Activated CD4-positive, alpha-beta T cell treated with anti-CD3 and anti-CD28 coated beads, Interleukin-2, amount 10 ng/mL, durations not matched to agents 24 days and 14 days (primary cell): ENCODE measurements around the gene EMP1. TPM values are rescaled to one million over a fixed set of nuclear protein-coding genes. Genes with fewer than 3 reads are reported as not detected.
"Not testable (repeated sequence)": the region's sequence is repeated elsewhere in the genome, so short reads cannot be mapped to it uniquely, and the experiment has no call there.

ENCODE experiments used
- DNase-seq: peaks from one replicate; pipeline ENCODE4 v3.0.0; 2022
- H3K27ac Mint-ChIP-seq: one replicate; pipeline ENCODE4 v1.8.0; 2022; ENCODE audit warnings: mild to moderate bottlenecking, mixed read lengths
- H3K27me3 Mint-ChIP-seq: one replicate; pipeline ENCODE4 v1.8.0; 2022; ENCODE audit warnings: mixed read lengths
- H3K36me3 Mint-ChIP-seq: one replicate; pipeline ENCODE4 v1.8.0; 2022; ENCODE audit warnings: low read depth, mild to moderate bottlenecking, mixed read lengths
- H3K4me1 Mint-ChIP-seq: one replicate; pipeline ENCODE4 v1.8.0; 2021; ENCODE audit warnings: mixed read lengths
- H3K4me3 Mint-ChIP-seq: one replicate; pipeline ENCODE4 v1.8.0; 2022; ENCODE audit warnings: mild to moderate bottlenecking, moderate library complexity, mixed read lengths
- H3K9me3 Mint-ChIP-seq: one replicate; pipeline ENCODE4 v1.8.0; 2021; ENCODE audit warnings: mixed read lengths
- intact Hi-C: fragments of 100-400 bp; cut with micrococcal nuclease; formaldehyde crosslinking; loops from one replicate; pipeline ENCODE4 v1.15.1; 2023
- total RNA-seq: library from RNA; stranded (reverse); gene quantifications from 2 replicates; pipeline ENCODE4 v1.2.3, GENCODE V29; 2022

EMP1 gene
- total RNA-seq, 1 donor from 2014 or later, result 22.2 TPM

DNA sequence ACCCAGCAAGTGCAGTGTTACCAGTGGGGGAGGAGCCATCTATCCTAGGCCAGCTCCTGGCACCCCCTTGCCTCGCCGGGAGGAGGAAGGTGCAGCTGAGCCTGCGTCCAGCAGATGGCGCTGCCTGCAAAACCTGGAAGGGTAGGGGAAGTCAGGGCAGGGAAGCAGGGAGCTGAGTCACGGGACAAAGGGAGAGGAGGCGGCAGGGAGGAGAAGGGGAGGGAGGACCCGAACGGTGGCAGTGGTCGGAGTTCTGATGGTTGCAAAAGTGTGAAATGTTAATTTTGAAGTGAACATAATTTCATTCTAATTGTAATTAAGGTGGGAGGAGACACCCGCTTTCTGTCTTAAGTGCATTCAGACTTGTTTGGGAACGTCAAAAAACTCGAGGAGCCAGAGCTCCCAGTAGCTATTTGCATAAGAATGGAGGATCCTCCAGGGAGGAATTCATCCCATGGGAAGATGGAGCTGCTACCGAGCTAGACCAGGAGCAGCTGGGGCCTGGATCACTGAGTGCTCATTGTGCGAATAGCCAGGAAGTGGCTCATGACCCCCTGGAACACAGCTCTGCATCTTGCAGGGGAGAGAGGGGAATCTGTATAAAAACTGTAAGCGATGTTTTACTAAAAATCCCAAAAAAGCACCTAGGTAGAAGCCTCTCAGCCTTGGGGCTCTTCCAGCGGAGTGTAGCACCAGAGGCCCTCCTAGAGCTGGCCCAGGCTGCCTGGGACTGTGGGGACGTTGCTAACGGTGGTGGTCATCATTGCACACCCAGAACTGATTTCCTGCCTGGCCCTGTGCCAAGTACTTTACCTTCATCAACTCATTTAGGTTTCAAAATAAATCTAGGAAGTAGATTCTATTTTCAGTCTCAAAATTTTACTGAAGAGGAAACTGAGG, 59.5 kb downstream of the EMP1 start:
- H3K36me3 Mint-ChIP-seq, result no peaks in the 10 kb centered on the region

DNA sequence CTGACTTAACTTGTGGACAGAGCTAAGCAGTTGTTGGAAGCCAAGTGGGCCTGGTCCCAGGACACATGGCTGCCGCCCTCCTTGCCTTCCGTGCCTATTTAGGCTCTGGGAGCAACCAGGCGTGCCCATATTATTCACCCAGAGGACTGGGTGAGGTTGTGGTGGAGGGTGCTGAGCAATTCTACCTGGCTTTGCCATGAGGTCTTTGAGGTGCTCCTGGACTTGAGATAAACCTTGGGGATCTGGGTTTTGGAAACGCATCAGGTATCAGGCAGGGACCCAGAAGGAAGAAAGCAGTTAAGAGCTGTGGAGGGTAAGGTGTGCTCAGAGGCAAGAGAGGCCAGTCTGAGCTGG, 60.1 kb downstream of the EMP1 start:
- Mint-ChIP-seq H3K27ac (no peak overlapping the region), H3K4me3 (no peak overlapping the region), H3K36me3 (no peaks in the 10 kb centered on the region), H3K4me1 (peaks cover 3% of the 10 kb centered on the region), H3K27me3 (peaks cover 12% of the 10 kb centered on the region), H3K9me3 (no peaks in the 10 kb centered on the region)
- intact Hi-C loops, result loop anchor here (5.0 kb wide), 1 partner anchor 911 kb away; no protein-coding TSS in a partner anchor
- no peak for DNase-seq

More for the DNA sequence above, 59.5 kb downstream of the EMP1 start:
- Mint-ChIP-seq H3K27ac (no peak overlapping the region), H3K4me3 (no peak overlapping the region), H3K4me1 (peaks cover 3% of the 10 kb centered on the region), H3K27me3 (peaks cover 12% of the 10 kb centered on the region), H3K9me3 (no peaks in the 10 kb centered on the region)
- peak; percentile 93 for DNase-seq
- intact Hi-C loops, result loop anchor here (5.0 kb wide), 1 partner anchor 911 kb away; no protein-coding TSS in a partner anchor

DNA sequence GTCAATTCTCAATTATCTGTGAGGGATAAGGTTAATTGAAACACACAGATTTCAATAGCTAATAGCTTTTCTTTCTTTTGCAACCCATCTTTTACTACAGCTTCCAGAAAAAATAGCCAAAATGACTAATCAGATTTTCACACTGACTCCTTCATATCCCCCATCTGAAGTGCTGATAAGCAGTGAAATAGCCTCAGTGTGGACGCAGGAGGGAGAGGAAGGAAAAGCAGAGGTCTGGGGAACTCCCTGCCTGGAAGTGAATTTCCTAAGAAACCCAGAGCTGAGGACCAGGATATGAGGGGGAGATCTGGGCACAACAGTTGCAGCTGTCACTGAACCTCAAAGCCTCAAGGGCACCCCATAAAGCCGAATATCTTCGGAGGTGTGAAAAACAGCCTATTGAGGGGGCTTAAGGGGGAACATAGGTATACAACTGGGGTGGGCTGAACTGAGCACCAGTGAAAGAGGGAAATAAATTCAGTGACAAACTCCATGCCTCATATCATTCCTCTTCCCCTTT, 60.9 kb downstream of the EMP1 start:
- Mint-ChIP-seq H3K4me1 (peaks cover 3% of the 10 kb centered on the region), H3K27me3 (peaks cover 12% of the 10 kb centered on the region), H3K27ac (no peak overlapping the region), H3K4me3 (no peak overlapping the region), H3K9me3 (no peaks in the 10 kb centered on the region), H3K36me3 (no peaks in the 10 kb centered on the region)
- intact Hi-C loops, result loop anchor here (5.0 kb wide), 1 partner anchor 910 kb away; no protein-coding TSS in a partner anchor
- DNase-seq, result no peak

DNA sequence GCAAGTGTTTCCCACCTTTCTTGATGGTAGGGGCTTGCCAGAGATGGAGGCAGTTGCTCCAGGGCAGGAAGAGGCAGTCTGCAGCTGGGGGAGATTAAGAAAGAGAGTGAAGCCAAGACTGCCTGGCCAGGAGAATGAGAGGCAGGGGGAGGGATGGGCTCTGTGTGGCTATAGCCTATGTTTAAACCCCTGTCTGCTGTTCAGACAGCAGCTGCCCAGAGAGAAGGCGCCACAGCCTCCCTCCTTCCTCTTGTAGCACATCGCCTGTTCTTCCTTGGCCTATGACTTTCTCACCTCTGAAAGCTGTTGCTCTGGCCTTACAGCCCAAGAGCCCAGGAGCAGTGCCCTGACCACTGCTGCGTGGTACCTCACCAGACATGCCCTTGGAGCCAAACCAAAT, 61.7 kb downstream of the EMP1 start:
- H3K9me3 Mint-ChIP-seq, result no peaks in the 10 kb centered on the region
- H3K36me3 Mint-ChIP-seq, result no peaks in the 10 kb centered on the region
- DNase-seq, result no peak
- H3K4me3 Mint-ChIP-seq, result no peak overlapping the region
- peaks cover 6% of the 10 kb centered on the region for H3K27me3 Mint-ChIP-seq
- peaks cover 3% of the 10 kb centered on the region for H3K4me1 Mint-ChIP-seq
- H3K27ac Mint-ChIP-seq, result no peak overlapping the region
- intact Hi-C loops, result loop anchor here (5.0 kb wide), 1 partner anchor 909 kb away; no protein-coding TSS in a partner anchor

DNA sequence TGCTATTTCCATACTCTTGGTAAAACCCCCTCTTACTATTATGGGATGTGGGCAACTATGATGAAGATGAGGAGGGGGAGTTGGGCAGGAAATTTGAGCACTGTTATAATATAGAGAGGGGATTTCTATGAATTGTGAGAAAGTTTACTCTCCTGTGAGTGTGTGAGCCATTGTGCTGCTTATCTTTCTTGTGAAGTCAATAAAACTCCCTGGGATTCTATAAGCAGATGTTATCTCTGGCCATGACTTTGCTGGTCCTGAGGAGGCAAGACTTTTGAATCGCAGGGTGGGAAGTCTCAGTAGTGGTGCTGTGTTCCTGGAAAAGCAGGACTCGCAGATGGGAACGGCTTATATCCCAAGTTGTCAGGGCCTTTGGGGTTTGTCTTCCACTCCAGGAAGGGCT, 62.2 kb downstream of the EMP1 start:
- Mint-ChIP-seq H3K4me1 (peaks cover 3% of the 10 kb centered on the region), H3K27ac (no peak overlapping the region), H3K36me3 (no peaks in the 10 kb centered on the region), H3K9me3 (no peaks in the 10 kb centered on the region), H3K4me3 (no peak overlapping the region), H3K27me3 (peaks cover 3% of the 10 kb centered on the region)
- intact Hi-C loops, result loop anchor here (5.0 kb wide), 1 partner anchor 909 kb away; no protein-coding TSS in a partner anchor
- no peak for DNase-seq

DNA sequence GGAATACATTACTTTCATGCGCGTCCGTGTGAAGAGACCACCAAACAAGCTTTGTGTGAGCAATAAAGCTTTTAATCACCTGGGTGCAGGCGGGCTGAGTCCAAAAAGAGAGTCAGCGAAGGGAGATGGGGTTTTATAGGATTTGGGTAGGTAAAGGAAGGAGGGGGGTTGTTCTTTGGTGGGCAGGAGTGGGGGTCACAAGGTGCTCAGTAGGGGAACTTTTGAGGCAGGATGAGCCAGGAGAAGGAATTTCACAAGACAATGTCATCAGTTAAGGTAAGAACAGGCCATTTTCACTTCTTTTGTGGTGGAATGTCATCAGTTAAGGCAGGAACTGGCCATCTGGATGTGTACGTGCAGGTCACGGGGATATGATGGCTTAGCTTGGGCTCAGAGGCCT, 63.1 kb downstream of the EMP1 start:
- not testable (repeated sequence) for H3K4me1 Mint-ChIP-seq, H3K27me3 Mint-ChIP-seq, H3K9me3 Mint-ChIP-seq, H3K36me3 Mint-ChIP-seq, H3K4me3 Mint-ChIP-seq, DNase-seq, H3K27ac Mint-ChIP-seq
- intact Hi-C loops, result loop anchor here (5.0 kb wide), 1 partner anchor 908 kb away; no protein-coding TSS in a partner anchor

DNA sequence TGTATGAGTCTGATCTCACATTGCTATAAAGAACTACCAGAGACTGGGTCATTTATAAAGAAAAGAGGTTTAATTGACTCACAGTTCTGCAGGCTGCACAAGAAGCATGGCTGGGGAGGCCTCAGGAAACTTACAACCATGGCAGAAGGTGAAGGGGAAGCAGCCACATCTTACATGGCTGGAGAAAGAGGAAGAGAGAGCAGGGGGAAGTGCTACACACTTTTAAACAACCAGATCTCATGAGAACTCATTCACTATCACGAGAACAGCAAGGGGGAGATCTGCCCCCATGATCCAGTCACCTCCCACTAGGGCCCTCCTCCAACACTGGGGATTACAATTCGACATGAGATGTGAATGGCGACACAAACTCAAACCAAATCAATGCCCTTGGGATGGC, 71.3 kb downstream of the EMP1 start:
- H3K27me3 Mint-ChIP-seq, intact Hi-C loops, H3K4me1 Mint-ChIP-seq, H3K9me3 Mint-ChIP-seq, H3K36me3 Mint-ChIP-seq, H3K4me3 Mint-ChIP-seq, H3K27ac Mint-ChIP-seq, DNase-seq: not testable (repeated sequence)

DNA sequence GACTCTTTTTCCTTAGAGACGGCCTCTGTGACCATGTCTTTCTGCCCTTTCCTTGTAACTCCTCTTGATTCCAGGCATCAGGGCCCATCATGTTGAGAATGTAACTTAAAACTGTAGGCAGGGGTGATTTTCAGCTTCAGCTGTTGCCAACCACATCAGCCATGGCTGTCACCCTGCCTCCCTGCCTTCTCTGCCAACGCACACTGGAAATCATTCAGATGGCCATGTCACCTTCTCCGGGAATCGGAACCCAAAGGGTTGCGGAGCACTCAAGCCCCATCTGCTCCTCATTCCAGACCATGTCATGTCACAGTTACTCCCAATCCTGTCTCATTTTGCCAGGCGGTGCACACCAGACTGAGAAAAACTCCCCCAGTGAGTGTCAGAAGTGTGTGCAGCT, 72.1 kb downstream of the EMP1 start:
- Mint-ChIP-seq H3K4me3 (no peak overlapping the region), H3K27ac (no peak overlapping the region), H3K4me1 (no peaks in the 10 kb centered on the region), H3K27me3 (peaks cover 8% of the 10 kb centered on the region), H3K36me3 (no peaks in the 10 kb centered on the region), H3K9me3 (no peaks in the 10 kb centered on the region)
- intact Hi-C loops, result no loop called here
- DNase-seq, result no peak

Other genes starting within 250 kb of the EMP1 start
- gene GPRC5D, start 244.6 kb upstream of the EMP1 start, total RNA-seq, result not detected in 2 replicates
- gene HEBP1, start 196.5 kb upstream of the EMP1 start, total RNA-seq, result 12.0 and 13.8 TPM in 2 replicates
- 8.6 and 9.0 TPM in 2 replicates for gene FAM234B, start 152.3 kb upstream of the EMP1 start, total RNA-seq
- not detected in 2 replicates for gene GSG1, start 93.1 kb upstream of the EMP1 start, total RNA-seq